Endothelial cell (in vitro differentiated cells): Measurements from ENCODE around the gene LRRC41. TPM values are rescaled to one million over a fixed set of nuclear protein-coding genes. Genes with fewer than 3 reads are reported as not detected.
"Not testable (repeated sequence)": the region's sequence is repeated elsewhere in the genome, so short reads cannot be mapped to it uniquely, and the experiment has no call there.

Source experiments
- DNase-seq: peaks from one replicate; pipeline ENCODE4 v3.0.0; 2021; ENCODE audit warnings: low spot score
- H3K27ac Mint-ChIP-seq: one replicate; pipeline ENCODE4 v1.8.0; 2021; ENCODE audit warnings: mixed read lengths, inconsistent platforms; ENCODE audit not compliant: unreplicated experiment
- H3K27me3 Mint-ChIP-seq: one replicate; pipeline ENCODE4 v1.8.0; 2021; ENCODE audit warnings: mild to moderate bottlenecking, moderate library complexity, mixed read lengths, inconsistent platforms; ENCODE audit not compliant: unreplicated experiment
- H3K36me3 Mint-ChIP-seq: one replicate; pipeline ENCODE4 v1.8.0; 2021; ENCODE audit warnings: mild to moderate bottlenecking, low read depth, mixed read lengths, inconsistent platforms; ENCODE audit not compliant: unreplicated experiment
- H3K4me1 Mint-ChIP-seq: one replicate; pipeline ENCODE4 v1.8.0; 2021; ENCODE audit warnings: mild to moderate bottlenecking, mixed read lengths, inconsistent platforms; ENCODE audit not compliant: unreplicated experiment
- H3K4me3 Mint-ChIP-seq: one replicate; pipeline ENCODE4 v1.8.0; 2021; ENCODE audit warnings: mild to moderate bottlenecking, mixed read lengths, inconsistent platforms; ENCODE audit not compliant: unreplicated experiment
- H3K9me3 Mint-ChIP-seq: one replicate; pipeline ENCODE4 v1.8.0; 2021; ENCODE audit warnings: mixed read lengths, inconsistent platforms; ENCODE audit not compliant: unreplicated experiment
- CTCF ChIP-seq: fragments of 200-600 bp; sonication (generic); IDR thresholded peaks from one replicate; pipeline ENCODE4 v1.5.0; 2021; ENCODE audit warnings: antibody characterized with exemption; ENCODE audit not compliant: unreplicated experiment
- total RNA-seq: library from RNA; stranded (reverse); fragmentation: NEBNext Ultra II Directional; extraction: Animal tissue kit (Norgen Biotek cat#: 25700); gene quantifications from one replicate; pipeline ENCODE4 v1.2.1, GENCODE V29; 2021; ENCODE audit not compliant: unreplicated experiment

The LRRC41 gene
- total RNA-seq, 1 donor from 2014 or later = 73.5 TPM

GRCh38 chr1:46247436-46248121 lies 55.8 kb downstream of the LRRC41 start, which contains the start of gene RAD54L:
TSS of gene RAD54L (plus strand) at chr1:46247763. CDS start at chr1:46248406, 643 bp downstream.
- peak within 1 kb of the TSS; percentile 97 for H3K4me3 Mint-ChIP-seq
- H3K9me3 Mint-ChIP-seq = no peaks in the 10 kb centered on the region
- H3K4me1 Mint-ChIP-seq = peaks cover 9% of the 10 kb centered on the region
- peak; percentile 93 for DNase-seq
- no peak for TF ChIP-seq CTCF
- H3K27me3 Mint-ChIP-seq = peaks cover 10% of the 10 kb centered on the region
- H3K36me3 Mint-ChIP-seq = peaks cover 6% of the 10 kb centered on the region
- peak within 1 kb of the TSS; percentile 72 for H3K27ac Mint-ChIP-seq

- DNase-seq = no peak
- Mint-ChIP-seq H3K9me3 (no peaks in the 10 kb centered on the region), H3K4me1 (peaks cover 9% of the 10 kb centered on the region), H3K4me3 (peak overlapping the region; percentile 97), H3K27ac (no peak overlapping the region), H3K36me3 (no peaks in the 10 kb centered on the region), H3K27me3 (peaks cover 10% of the 10 kb centered on the region)
- no peak for TF ChIP-seq CTCF
Observed at GRCh38 chr1:46246548-46247435, 56.6 kb downstream of the LRRC41 start.

DNA sequence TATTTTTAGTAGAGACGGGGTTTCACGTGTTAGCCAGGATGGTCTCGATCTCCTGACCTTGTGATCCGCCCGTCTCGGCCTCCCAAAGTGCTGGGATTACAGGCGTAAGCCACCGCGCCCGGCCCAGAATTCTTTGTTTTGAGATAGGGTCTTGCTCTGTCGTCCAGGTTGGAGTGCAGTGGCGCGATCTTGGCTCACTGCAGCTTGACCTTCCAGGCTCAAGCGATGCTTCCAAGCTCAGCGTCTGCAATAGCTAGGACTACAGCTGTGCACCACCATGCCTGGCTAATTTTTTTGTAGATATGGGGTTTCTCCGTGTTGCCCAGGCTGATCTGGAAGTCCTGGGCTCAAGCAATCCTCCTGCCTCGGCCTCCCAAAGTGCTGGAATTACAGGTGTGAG lies 57.3 kb downstream of the LRRC41 start:
- peak overlapping the region; percentile 97 for H3K4me3 Mint-ChIP-seq
- not testable (repeated sequence) for H3K27ac Mint-ChIP-seq, H3K9me3 Mint-ChIP-seq

GRCh38 chr1:46244656-46245371 lies 58.6 kb downstream of the LRRC41 start:
- no peak for DNase-seq
- H3K4me3 Mint-ChIP-seq = no peak overlapping the region
- peaks cover under 1% of the 10 kb centered on the region for H3K36me3 Mint-ChIP-seq
- H3K4me1 Mint-ChIP-seq = peaks cover 9% of the 10 kb centered on the region
- no peaks in the 10 kb centered on the region for H3K9me3 Mint-ChIP-seq
- peaks cover 11% of the 10 kb centered on the region for H3K27me3 Mint-ChIP-seq
- TF ChIP-seq CTCF = no peak
- no peak overlapping the region for H3K27ac Mint-ChIP-seq

More for the DNA sequence above, 57.3 kb downstream of the LRRC41 start:
- H3K4me1 Mint-ChIP-seq, DNase-seq, H3K36me3 Mint-ChIP-seq: not testable (repeated sequence)
- peaks cover 10% of the 10 kb centered on the region for H3K27me3 Mint-ChIP-seq

DNA sequence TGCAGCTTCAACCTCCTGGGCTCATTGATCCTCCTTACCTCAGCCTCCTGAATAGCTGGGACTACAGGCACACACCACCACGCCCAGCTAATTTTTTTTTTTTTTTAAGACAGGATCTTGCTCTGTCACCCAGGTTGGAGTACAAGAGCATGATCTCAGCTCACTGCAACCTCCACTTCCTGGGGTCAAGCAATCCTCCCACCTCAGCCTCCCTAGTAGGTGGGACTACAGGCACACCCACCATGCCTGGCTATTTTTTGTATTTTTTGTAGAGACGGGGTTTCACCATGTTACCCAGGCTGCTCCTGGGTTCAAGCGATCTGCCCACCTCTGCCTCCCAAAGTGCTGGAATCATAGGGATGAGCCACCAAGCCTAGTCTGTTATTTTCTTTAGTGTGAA lies 59.6 kb downstream of the LRRC41 start:
- not testable (repeated sequence) for H3K36me3 Mint-ChIP-seq, H3K9me3 Mint-ChIP-seq, H3K27ac Mint-ChIP-seq, DNase-seq, H3K27me3 Mint-ChIP-seq, H3K4me3 Mint-ChIP-seq, H3K4me1 Mint-ChIP-seq
